Activated CD4-positive, alpha-beta memory T cell treated with anti-CD3 and anti-CD28 coated beads for 36 hours (primary cell): ENCODE data around the gene PRIMPOL. TPM values are rescaled to one million over a fixed set of nuclear protein-coding genes. Genes with fewer than 3 reads are reported as not detected.
A peak's percentile ranks its signal among the peaks of the same experiment; 100 is the strongest.
"Not testable (repeated sequence)": the region's sequence is repeated elsewhere in the genome, so short reads cannot be mapped to it uniquely, and the experiment has no call there.

ENCODE experiments used
- CTCF ChIA-PET: fragments of 350-600 bp; sonication (Branson Sonifier 250); formaldehyde crosslinking; loops from one replicate; lab custom pipeline; 2021; ENCODE audit warnings: antibody characterized with exemption, inconsistent platforms; lab: Charles Lee
- POLR2A ChIA-PET: fragments of 350-600 bp; sonication (Branson Sonifier 250); formaldehyde crosslinking; loops from one replicate; lab custom pipeline; 2021; ENCODE audit warnings: antibody characterized with exemption; lab: Charles Lee
- DNase-seq: peaks from one replicate; pipeline ENCODE4 v3.0.0-alpha.2; 2020
- H3K27ac Mint-ChIP-seq: one replicate; pipeline ENCODE4 v1.8.0; 2021; ENCODE audit warnings: mixed read lengths
- H3K27me3 Mint-ChIP-seq: one replicate; pipeline ENCODE4 v1.8.0; 2021; ENCODE audit warnings: mixed read lengths
- H3K36me3 Mint-ChIP-seq: one replicate; pipeline ENCODE4 v1.8.0; 2021; ENCODE audit warnings: mixed read lengths
- H3K4me1 Mint-ChIP-seq: one replicate; pipeline ENCODE4 v1.8.0; 2021; ENCODE audit warnings: low read depth, mixed read lengths
- H3K4me3 Mint-ChIP-seq: one replicate; pipeline ENCODE4 v1.8.0; 2021; ENCODE audit warnings: mild to moderate bottlenecking, mixed read lengths
- H3K9me3 Mint-ChIP-seq: one replicate; pipeline ENCODE4 v1.8.0; 2021; ENCODE audit warnings: mixed read lengths
- intact Hi-C: fragments of 100-400 bp; cut with micrococcal nuclease; formaldehyde crosslinking; loops from one replicate; pipeline ENCODE4 v1.15.1; 2023
- total RNA-seq, 2 experiments: library from RNA; stranded (reverse); gene quantifications; one replicate each; pipeline ENCODE4 v1.2.3, GENCODE V29; 2021

PRIMPOL gene, protein sequence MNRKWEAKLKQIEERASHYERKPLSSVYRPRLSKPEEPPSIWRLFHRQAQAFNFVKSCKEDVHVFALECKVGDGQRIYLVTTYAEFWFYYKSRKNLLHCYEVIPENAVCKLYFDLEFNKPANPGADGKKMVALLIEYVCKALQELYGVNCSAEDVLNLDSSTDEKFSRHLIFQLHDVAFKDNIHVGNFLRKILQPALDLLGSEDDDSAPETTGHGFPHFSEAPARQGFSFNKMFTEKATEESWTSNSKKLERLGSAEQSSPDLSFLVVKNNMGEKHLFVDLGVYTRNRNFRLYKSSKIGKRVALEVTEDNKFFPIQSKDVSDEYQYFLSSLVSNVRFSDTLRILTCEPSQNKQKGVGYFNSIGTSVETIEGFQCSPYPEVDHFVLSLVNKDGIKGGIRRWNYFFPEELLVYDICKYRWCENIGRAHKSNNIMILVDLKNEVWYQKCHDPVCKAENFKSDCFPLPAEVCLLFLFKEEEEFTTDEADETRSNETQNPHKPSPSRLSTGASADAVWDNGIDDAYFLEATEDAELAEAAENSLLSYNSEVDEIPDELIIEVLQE
- 10 to 100 TPM; 23.1 to 27.1 TPM for total RNA-seq

GRCh38 chr4:184649026-184649970 is at the start of gene PRIMPOL, which contains the start of gene CASP3:
PRIMPOL (plus strand) TSS chr4:184649738; CDS start chr4:184657141, 7,403 bp downstream.
CASP3 (minus strand) TSS chr4:184649447; CDS start chr4:184638453, 10,994 bp downstream.
- Mint-ChIP-seq H3K36me3 (peaks cover 30% of the 10 kb centered on the region), H3K9me3 (no peaks in the 10 kb centered on the region), H3K4me1 (peaks cover 50% of the 10 kb centered on the region), H3K4me3 (peak within 1 kb of the TSS; percentile 91), H3K27ac (peak within 1 kb of the TSS; percentile 91), H3K27me3 (no peaks in the 10 kb centered on the region)
- DNase-seq, result peak; percentile 98
- intact Hi-C loops, result loop anchor here (1.0 to 5.0 kb wide), 10 partner anchors 58 to 1145 kb away; partner anchors contain the start of genes CENPU and IRF2
- ChIA-PET CTCF (interaction anchor here (0.7 to 4.4 kb wide), 10 partner anchors 10 to 385 kb away, joined by 3 to 20 read pairs (median 4); partner anchors contain the start of genes CENPU and IRF2), POLR2A (interaction anchor here (0.9 to 3.5 kb wide), 15 partner anchors 56 to 747 kb away, joined by 3 to 26 read pairs (median 5); partner anchors contain the start of genes ACSL1, CENPU, IRF2 and LRP2BP)

DNA sequence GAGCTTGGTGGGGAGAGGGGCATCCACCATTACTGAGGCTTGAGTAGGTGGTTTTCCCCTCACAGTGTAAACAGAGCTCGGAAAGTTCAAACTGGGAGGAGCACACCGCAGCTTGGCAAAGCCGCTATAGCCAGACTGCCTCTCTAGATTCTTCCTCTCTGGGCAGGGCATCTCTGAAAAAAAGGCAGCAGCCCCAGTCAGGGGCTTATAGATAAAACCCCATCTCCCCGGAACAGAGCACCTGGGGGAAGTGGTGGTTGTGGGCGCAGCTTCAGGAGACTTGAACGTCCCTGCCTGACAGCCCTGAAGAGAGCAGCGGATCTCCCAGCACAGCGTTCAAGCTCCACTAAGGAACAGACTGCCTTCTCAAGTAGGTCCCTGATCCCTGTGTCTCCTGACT is 48.6 kb upstream of the PRIMPOL start:
- H3K4me1 Mint-ChIP-seq, intact Hi-C loops, H3K4me3 Mint-ChIP-seq, H3K36me3 Mint-ChIP-seq, H3K27ac Mint-ChIP-seq, DNase-seq, POLR2A ChIA-PET: not testable (repeated sequence)
- Mint-ChIP-seq H3K9me3 (peaks cover 22% of the 10 kb centered on the region), H3K27me3 (peaks cover 23% of the 10 kb centered on the region)
- CTCF ChIA-PET, result interaction anchor here (0.9 kb wide), 1 partner anchor 337 kb away, joined by 4 read pairs; no protein-coding TSS in a partner anchor

GRCh38 chr4:184602857-184603256 is 46.7 kb upstream of the PRIMPOL start:
- CTCF ChIA-PET, POLR2A ChIA-PET, H3K36me3 Mint-ChIP-seq, H3K4me3 Mint-ChIP-seq, intact Hi-C loops, H3K27ac Mint-ChIP-seq, DNase-seq, H3K4me1 Mint-ChIP-seq: not testable (repeated sequence)
- H3K9me3 Mint-ChIP-seq, result peaks cover 32% of the 10 kb centered on the region
- H3K27me3 Mint-ChIP-seq, result peaks cover 23% of the 10 kb centered on the region

DNA sequence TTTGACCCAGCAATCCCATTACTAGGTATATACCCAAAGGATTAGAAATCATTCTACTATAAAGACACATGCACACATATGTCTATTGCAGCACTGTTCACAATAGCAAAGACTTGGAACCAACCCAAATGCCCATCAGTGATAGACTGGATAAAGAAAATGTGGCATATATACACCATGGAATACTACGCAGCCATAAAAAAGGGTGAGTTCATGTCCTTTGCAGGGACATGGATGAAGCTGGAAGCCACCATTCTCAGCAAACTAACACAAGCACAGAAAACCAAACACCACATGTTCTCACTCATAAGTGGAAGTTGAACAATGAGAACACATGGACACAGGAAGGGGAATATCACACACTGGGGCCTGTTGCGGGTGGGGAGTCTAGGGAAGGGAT is 42.1 kb upstream of the PRIMPOL start:
- CTCF ChIA-PET, H3K4me3 Mint-ChIP-seq, DNase-seq, H3K36me3 Mint-ChIP-seq, H3K27ac Mint-ChIP-seq, H3K4me1 Mint-ChIP-seq, POLR2A ChIA-PET, H3K27me3 Mint-ChIP-seq, intact Hi-C loops: not testable (repeated sequence)
- H3K9me3 Mint-ChIP-seq, result peaks cover 32% of the 10 kb centered on the region

DNA sequence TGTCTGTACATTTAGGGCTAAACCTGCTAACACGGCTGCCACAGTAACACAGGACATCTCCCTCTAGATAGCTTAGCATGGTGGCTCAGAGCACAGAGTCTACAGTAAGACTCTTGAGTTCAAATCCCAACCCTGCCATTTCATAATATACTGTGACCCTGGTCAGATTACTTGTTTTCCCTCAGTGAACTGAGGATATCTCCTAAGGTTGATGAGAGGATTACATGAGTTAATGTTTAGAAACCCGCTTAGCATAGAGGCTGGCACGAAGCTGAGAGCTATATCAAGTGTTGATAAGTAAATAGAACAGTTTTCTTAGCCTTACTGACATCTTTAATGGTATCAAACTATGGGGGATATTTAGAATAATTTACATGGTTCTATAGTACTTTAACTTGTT is 37.5 kb upstream of the PRIMPOL start:
- H3K36me3 Mint-ChIP-seq, result peaks cover 2% of the 10 kb centered on the region
- H3K4me1 Mint-ChIP-seq, result no peaks in the 10 kb centered on the region
- no peaks in the 10 kb centered on the region for H3K27me3 Mint-ChIP-seq
- CTCF ChIA-PET, result no interaction called here
- POLR2A ChIA-PET, result no interaction called here
- H3K27ac Mint-ChIP-seq, result no peak overlapping the region
- intact Hi-C loops, result no loop called here
- DNase-seq, result no peak
- H3K4me3 Mint-ChIP-seq, result no peak overlapping the region
- peaks cover 22% of the 10 kb centered on the region for H3K9me3 Mint-ChIP-seq

DNA sequence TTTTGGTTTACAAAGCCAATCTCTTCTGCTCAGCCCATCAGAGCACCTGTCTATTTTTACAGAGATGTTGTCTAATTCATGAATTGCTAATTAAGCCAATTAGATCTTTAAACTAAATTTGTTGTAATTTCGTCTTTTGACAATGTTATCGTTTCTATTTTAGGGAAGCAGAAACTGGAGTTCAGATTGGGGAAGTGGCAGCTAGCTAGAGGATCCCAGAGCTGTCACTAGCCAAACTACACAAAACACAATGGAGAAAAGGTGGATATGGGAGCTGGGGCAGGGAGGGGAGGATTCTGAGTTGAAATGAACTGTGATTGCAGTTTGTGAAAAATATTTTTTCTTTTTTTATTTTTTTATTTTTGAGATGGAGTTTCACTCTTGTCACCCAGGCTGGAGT is 36.1 kb upstream of the PRIMPOL start:
- POLR2A ChIA-PET, result no interaction called here
- CTCF ChIA-PET, result no interaction called here
- H3K9me3 Mint-ChIP-seq, result peaks cover 20% of the 10 kb centered on the region
- intact Hi-C loops, result no loop called here
- H3K4me3 Mint-ChIP-seq, result no peak overlapping the region
- DNase-seq, result no peak
- H3K27me3 Mint-ChIP-seq, result no peaks in the 10 kb centered on the region
- H3K4me1 Mint-ChIP-seq, result no peaks in the 10 kb centered on the region
- no peak overlapping the region for H3K27ac Mint-ChIP-seq
- peaks cover 2% of the 10 kb centered on the region for H3K36me3 Mint-ChIP-seq

- DNase-seq, result no peak
- Mint-ChIP-seq H3K27ac (no peak overlapping the region), H3K36me3 (peaks cover 2% of the 10 kb centered on the region), H3K4me1 (no peaks in the 10 kb centered on the region), H3K27me3 (no peaks in the 10 kb centered on the region), H3K4me3 (no peak overlapping the region), H3K9me3 (peaks cover 20% of the 10 kb centered on the region)
- intact Hi-C loops, result no loop called here
- ChIA-PET POLR2A (no interaction called here), CTCF (no interaction called here)
Observed at GRCh38 chr4:184614509-184614908, 35.0 kb upstream of the PRIMPOL start.

DNA sequence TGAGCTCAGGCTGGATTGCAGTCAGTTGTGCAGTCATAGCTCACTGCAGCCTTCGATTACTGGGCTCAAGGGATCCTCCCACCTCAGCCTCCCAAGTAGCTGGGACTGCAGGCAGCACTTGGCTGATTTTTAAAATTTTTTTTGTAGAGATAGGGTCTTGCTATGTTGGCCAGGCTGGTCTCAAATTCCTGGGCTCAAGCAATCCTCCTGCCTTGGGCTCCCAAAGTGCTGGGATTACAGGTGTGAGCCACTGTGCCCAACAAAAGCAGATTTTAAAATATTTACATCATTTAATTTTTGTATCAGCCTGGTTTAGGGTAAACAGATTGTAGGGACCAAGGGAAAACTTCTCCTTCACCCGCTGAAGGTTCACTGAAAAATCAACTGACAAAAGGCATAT is 33.4 kb upstream of the PRIMPOL start:
- peaks cover 20% of the 10 kb centered on the region for H3K9me3 Mint-ChIP-seq
- H3K4me3 Mint-ChIP-seq, POLR2A ChIA-PET, H3K36me3 Mint-ChIP-seq, H3K27me3 Mint-ChIP-seq, H3K4me1 Mint-ChIP-seq, DNase-seq, intact Hi-C loops, H3K27ac Mint-ChIP-seq: not testable (repeated sequence)
- CTCF ChIA-PET, result interaction anchor here (0.6 kb wide), 1 partner anchor 182 kb away, joined by 3 read pairs; no protein-coding TSS in a partner anchor

DNA sequence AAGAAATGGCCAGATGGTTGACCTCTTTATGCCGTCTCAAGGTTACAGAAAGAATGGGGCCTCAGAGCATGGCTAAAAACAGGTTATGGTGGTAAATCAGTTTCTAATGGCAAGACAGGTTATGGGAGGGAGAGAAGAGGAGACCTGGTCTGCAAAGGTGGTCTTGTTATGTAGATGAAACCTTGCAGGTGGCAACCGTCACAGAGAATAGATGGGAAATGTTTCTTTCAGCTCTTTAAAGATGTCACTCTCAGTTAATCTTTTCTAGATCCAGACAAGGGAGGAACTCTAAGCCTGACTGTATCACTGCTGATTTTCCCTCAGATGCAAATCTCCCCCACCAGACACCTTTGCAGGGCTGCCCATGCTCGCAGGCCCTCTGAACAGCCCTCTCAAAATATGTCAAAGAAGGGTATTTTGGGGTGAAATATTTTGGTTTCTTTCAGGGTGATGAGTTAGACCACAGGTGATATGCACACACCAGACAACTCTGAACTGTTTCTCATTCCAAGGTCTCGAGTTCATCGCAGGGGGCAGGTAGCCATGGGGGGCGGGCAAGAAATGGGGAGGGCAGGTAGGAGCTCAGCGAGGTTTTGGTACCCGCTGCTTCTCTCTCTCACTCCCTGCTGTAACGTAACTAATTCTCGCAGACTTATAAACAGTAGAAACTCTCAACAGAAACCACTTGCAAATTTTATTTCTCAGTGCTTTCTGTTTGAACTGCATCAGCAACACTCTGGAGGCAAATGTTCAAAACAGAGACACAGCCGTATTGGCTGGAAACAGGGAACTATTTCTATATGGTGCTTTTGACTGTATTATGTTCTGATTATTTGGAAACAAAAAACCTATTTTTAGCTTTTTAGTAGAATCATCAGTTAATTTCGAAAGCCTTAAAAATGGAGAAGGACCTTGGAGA is 32.6 kb upstream of the PRIMPOL start:
- POLR2A ChIA-PET, result interaction anchor here (0.6 kb wide), 1 partner anchor 32 kb away, joined by 3 read pairs; no protein-coding TSS in a partner anchor
- peaks cover 20% of the 10 kb centered on the region for H3K9me3 Mint-ChIP-seq
- H3K4me1 Mint-ChIP-seq, result no peaks in the 10 kb centered on the region
- peaks cover 2% of the 10 kb centered on the region for H3K36me3 Mint-ChIP-seq
- no peak for DNase-seq
- CTCF ChIA-PET, result no interaction called here
- H3K4me3 Mint-ChIP-seq, result no peak overlapping the region
- intact Hi-C loops, result no loop called here
- H3K27ac Mint-ChIP-seq, result no peak overlapping the region
- no peaks in the 10 kb centered on the region for H3K27me3 Mint-ChIP-seq

DNA sequence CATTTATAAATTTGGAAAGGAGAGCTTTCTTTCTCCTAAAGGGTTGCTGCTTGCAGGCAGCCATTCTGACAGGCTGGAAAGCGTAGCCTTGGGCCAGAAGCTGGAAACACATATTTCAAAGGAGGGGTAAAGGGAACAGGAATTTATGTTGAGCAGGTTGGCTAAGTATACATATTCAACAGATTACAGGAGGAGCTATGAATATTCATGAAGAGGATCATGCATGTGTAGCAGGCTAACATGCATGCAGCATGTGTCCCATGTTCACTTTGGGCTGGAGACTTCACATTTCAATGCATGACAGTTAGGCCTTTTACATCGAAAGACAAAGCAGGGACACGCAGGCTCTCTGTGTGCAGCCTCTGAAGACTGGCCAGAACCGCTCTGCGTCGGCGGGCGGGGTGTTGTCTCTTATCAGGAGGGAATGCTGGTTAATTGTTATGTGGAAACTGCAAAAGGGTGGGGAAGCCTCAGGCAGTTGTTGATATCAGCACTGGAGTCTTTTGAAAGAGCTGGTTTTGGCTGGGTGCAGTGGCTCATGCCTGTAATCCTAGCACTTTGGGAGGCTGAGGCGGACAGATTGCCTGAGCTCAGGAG is 31.8 kb upstream of the PRIMPOL start:
- POLR2A ChIA-PET, result interaction anchor here (0.6 kb wide), 1 partner anchor 33 kb away, joined by 3 read pairs; no protein-coding TSS in a partner anchor
- no peaks in the 10 kb centered on the region for H3K4me1 Mint-ChIP-seq
- intact Hi-C loops, result no loop called here
- CTCF ChIA-PET, result no interaction called here
- DNase-seq, result no peak
- H3K27ac Mint-ChIP-seq, result no peak overlapping the region
- H3K27me3 Mint-ChIP-seq, result no peaks in the 10 kb centered on the region
- H3K9me3 Mint-ChIP-seq, result peaks cover 20% of the 10 kb centered on the region
- peaks cover 2% of the 10 kb centered on the region for H3K36me3 Mint-ChIP-seq
- no peak overlapping the region for H3K4me3 Mint-ChIP-seq
